Loucy (cell line): Measurements from ENCODE around the gene RNFT2.
"Not testable (repeated sequence)": the region's sequence is repeated elsewhere in the genome, so short reads cannot be mapped to it uniquely, and the experiment has no call there.

ENCODE experiments used
- H2AFZ ChIP-seq: fragments of 200-600 bp; sonication (generic); 2 replicates; pipeline ENCODE4 v1.6.0; 2016; ENCODE audit warnings: antibody characterized with exemption, mild to moderate bottlenecking, low read length, moderate library complexity
- H3F3A ChIP-seq: fragments of 200-600 bp; 2 replicates; pipeline ENCODE4 v1.6.0; 2016; ENCODE audit warnings: antibody characterized with exemption, low read depth, mild to moderate bottlenecking
- H3K27me3 ChIP-seq: fragments of 200-600 bp; sonication (generic); 2 replicates; pipeline ENCODE4 v1.6.1; 2014; ENCODE audit warnings: low read length, mild to moderate bottlenecking; ENCODE audit not compliant: insufficient read depth, poor library complexity, severe bottlenecking
- H3K36me3 ChIP-seq: fragments of 200-600 bp; sonication (generic); 2 replicates; pipeline ENCODE4 v1.6.1; 2016; ENCODE audit warnings: low read length; ENCODE audit not compliant: insufficient read depth
- H3K4me1 ChIP-seq: fragments of 200-600 bp; sonication (generic); 2 replicates; pipeline ENCODE4 v1.5.1; 2014; ENCODE audit warnings: low read length, mild to moderate bottlenecking; ENCODE audit not compliant: insufficient read depth, poor library complexity, severe bottlenecking
- H3K4me2 ChIP-seq: fragments of 200-600 bp; sonication (generic); 2 replicates; pipeline ENCODE4 v1.6.0; 2014; ENCODE audit warnings: antibody characterized with exemption, low read length, low read depth, mild to moderate bottlenecking; ENCODE audit not compliant: poor library complexity, severe bottlenecking
- H3K4me3 ChIP-seq: fragments of 200-600 bp; sonication (generic); 2 replicates; pipeline ENCODE4 v1.5.1; 2014; ENCODE audit warnings: low read length, mild to moderate bottlenecking, mixed read lengths; ENCODE audit not compliant: poor library complexity, severe bottlenecking
- H3K79me2 ChIP-seq: fragments of 200-600 bp; sonication (generic); 2 replicates; pipeline ENCODE4 v1.6.1; 2014; ENCODE audit warnings: low read length; ENCODE audit not compliant: insufficient read depth
- H3K9ac ChIP-seq: fragments of 200-600 bp; sonication (generic); 2 replicates; pipeline ENCODE4 v1.6.0; 2014; ENCODE audit warnings: mild to moderate bottlenecking, low read depth, low read length, moderate library complexity; ENCODE audit not compliant: poor library complexity, severe bottlenecking
- H3K9me2 ChIP-seq: fragments of 200-600 bp; sonication (generic); replicated peaks from 2 replicates; pipeline ENCODE4 v1.6.1; 2016; ENCODE audit warnings: low read depth, low read length, mixed read lengths
- H3K9me3 ChIP-seq: fragments of 200-600 bp; sonication (generic); 2 replicates; pipeline ENCODE4 v1.6.1; 2014; ENCODE audit warnings: mild to moderate bottlenecking, antibody characterized with exemption, low read length, low read depth; ENCODE audit not compliant: insufficient read depth
- H4K20me1 ChIP-seq: fragments of 200-600 bp; sonication (generic); 2 replicates; pipeline ENCODE4 v1.6.0; 2014; ENCODE audit warnings: antibody characterized with exemption, low read length, mild to moderate bottlenecking; ENCODE audit not compliant: insufficient read depth, poor library complexity, severe bottlenecking
- CTCF ChIP-seq: fragments of 200-600 bp; sonication (generic); conservative IDR thresholded peaks from 2 replicates; pipeline ENCODE4 v1.5.1; 2014; ENCODE audit warnings: mild to moderate bottlenecking, antibody characterized with exemption, low read length
- EZH2phosphoT487 ChIP-seq: fragments of 200-600 bp; IDR thresholded peaks from 2 replicates; pipeline ENCODE4 v1.6.1; 2018; ENCODE audit warnings: antibody characterized with exemption, mild to moderate bottlenecking, moderate library complexity, borderline replicate concordance

RNFT2 gene

GRCh38 chr12:116808113-116809105 lies 70.3 kb downstream of the RNFT2 start:
- Histone ChIP-seq H3K79me2 (no peaks in the 10 kb centered on the region), H3K9ac (no peak overlapping the region), H3K9me3 (no peaks in the 10 kb centered on the region), H3K27me3 (no peaks in the 10 kb centered on the region), H4K20me1 (no peaks in the 10 kb centered on the region), H3K4me3 (no peak overlapping the region), H3F3A (no peaks in the 10 kb centered on the region), H3K4me2 (no peak overlapping the region), H3K36me3 (no peaks in the 10 kb centered on the region), H3K4me1 (peaks cover 15% of the 10 kb centered on the region), H2AFZ (no peak overlapping the region), H3K9me2 (no peaks in the 10 kb centered on the region)
- TF ChIP-seq EZH2phosphoT487 (no peak), CTCF (no peak)

- Histone ChIP-seq H3K4me2 (no peak overlapping the region), H2AFZ (no peak overlapping the region), H3K9ac (no peak overlapping the region), H3K9me3 (no peaks in the 10 kb centered on the region), H3K27me3 (no peaks in the 10 kb centered on the region), H4K20me1 (no peaks in the 10 kb centered on the region), H3K9me2 (no peaks in the 10 kb centered on the region), H3K36me3 (no peaks in the 10 kb centered on the region), H3K4me3 (no peak overlapping the region), H3F3A (no peaks in the 10 kb centered on the region), H3K79me2 (no peaks in the 10 kb centered on the region), H3K4me1 (no peaks in the 10 kb centered on the region)
- no peak for TF ChIP-seq EZH2phosphoT487
Observed at GRCh38 chr12:116812238-116812637, 74.1 kb downstream of the RNFT2 start.

GRCh38 chr12:116813271-116814041 lies 75.3 kb downstream of the RNFT2 start:
- no peak overlapping the region for H2AFZ ChIP-seq
- no peaks in the 10 kb centered on the region for H4K20me1 ChIP-seq
- H3K36me3 ChIP-seq, result no peaks in the 10 kb centered on the region
- no peak overlapping the region for H3K4me2 ChIP-seq
- TF ChIP-seq EZH2phosphoT487 (no peak), CTCF (no peak)
- H3K4me3 ChIP-seq, result no peak overlapping the region
- H3K79me2 ChIP-seq, result no peaks in the 10 kb centered on the region
- no peak overlapping the region for H3K9ac ChIP-seq
- H3K9me2 ChIP-seq, result no peaks in the 10 kb centered on the region
- no peaks in the 10 kb centered on the region for H3K9me3 ChIP-seq
- H3K27me3 ChIP-seq, result no peaks in the 10 kb centered on the region
- H3K4me1 ChIP-seq, result peaks cover under 1% of the 10 kb centered on the region
- 0 out of 2 replicates have a peak, but pooled peaks cover 1% of the 10 kb centered on the region for H3F3A ChIP-seq

GRCh38 chr12:116814766-116815165 lies 76.7 kb downstream of the RNFT2 start:
- H3K9me2 ChIP-seq, H4K20me1 ChIP-seq, H3K27me3 ChIP-seq, H3K79me2 ChIP-seq, H2AFZ ChIP-seq, H3K9ac ChIP-seq, H3K36me3 ChIP-seq, H3K9me3 ChIP-seq, H3K4me1 ChIP-seq, H3F3A ChIP-seq, H3K4me3 ChIP-seq, H3K4me2 ChIP-seq: not testable (repeated sequence)
